Measurements from ENCODE around the gene CHRNA10. TPM values are rescaled to one million over a fixed set of nuclear protein-coding genes. Genes with fewer than 3 reads are reported as not detected.

Gene CHRNA10
- total RNA-seq, 1 experiment from 2014 or later = 1.9 TPM

DNA sequence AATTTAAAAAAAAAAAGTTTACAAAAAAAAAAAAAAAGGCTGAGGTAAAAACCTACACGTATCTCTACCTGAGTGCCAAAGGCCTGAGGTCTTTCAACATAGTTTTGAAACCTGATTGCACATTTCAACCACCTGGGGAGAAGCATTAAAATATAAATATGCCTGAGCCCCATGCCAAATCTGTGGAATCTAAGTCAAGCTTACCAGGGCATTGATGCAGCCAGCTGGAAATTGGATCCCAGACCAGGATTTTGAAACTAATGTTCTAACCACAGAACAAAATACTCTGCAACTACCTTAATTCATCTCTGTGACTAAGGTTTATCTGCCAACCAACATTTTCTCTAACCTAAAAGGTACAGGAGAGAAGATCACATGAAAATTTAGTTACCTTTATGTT is 38.8 kb upstream of the CHRNA10 start:
- Histone ChIP-seq H3K4me2 (no peak overlapping the region), H2AFZ (no peak overlapping the region), H4K20me1 (ENCODE audit: insufficient read depth) (no peaks in the 10 kb centered on the region; the same call in 1 of the 2 replicates), H3K9me3 (ENCODE audit: insufficient read depth, low read depth) (no peaks in the 10 kb centered on the region), H3K4me1 (replicated peaks; ENCODE audit: insufficient read depth) (no peaks in the 10 kb centered on the region), H3K36me3 (ENCODE audit: low read depth) (peaks cover 10% of the 10 kb centered on the region; the same call in 1 of the 2 replicates), H3K27ac (no peak overlapping the region), H3K79me2 (ENCODE audit: low read depth) (no peaks in the 10 kb centered on the region), H3K4me3 (no peak overlapping the region), H3K9me2 (ENCODE audit: insufficient read depth) (no peaks in the 10 kb centered on the region), H3K27me3 (ENCODE audit: insufficient read depth, low read depth) (no peaks in the 10 kb centered on the region), H3F3A (ENCODE audit: insufficient read depth, low read depth) (no peaks in the 10 kb centered on the region; the same call in 1 of the 2 replicates)
- ChIA-PET CTCF (no interaction called here), POLR2A (ENCODE audit: unreplicated experiment) (no interaction called here)
- intact Hi-C loops (cut with micrococcal nuclease; ENCODE audit: unreplicated experiment) = no loop called here
- BruUV-seq (replicated peaks) = no TSS peak
- TF ChIP-seq, protein P1, sequence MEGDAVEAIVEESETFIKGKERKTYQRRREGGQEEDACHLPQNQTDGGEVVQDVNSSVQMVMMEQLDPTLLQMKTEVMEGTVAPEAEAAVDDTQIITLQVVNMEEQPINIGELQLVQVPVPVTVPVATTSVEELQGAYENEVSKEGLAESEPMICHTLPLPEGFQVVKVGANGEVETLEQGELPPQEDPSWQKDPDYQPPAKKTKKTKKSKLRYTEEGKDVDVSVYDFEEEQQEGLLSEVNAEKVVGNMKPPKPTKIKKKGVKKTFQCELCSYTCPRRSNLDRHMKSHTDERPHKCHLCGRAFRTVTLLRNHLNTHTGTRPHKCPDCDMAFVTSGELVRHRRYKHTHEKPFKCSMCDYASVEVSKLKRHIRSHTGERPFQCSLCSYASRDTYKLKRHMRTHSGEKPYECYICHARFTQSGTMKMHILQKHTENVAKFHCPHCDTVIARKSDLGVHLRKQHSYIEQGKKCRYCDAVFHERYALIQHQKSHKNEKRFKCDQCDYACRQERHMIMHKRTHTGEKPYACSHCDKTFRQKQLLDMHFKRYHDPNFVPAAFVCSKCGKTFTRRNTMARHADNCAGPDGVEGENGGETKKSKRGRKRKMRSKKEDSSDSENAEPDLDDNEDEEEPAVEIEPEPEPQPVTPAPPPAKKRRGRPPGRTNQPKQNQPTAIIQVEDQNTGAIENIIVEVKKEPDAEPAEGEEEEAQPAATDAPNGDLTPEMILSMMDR (conservative IDR thresholded peaks at IDR 0.05) = no peak
- TF ChIP-seq EZH2 (IDR thresholded peaks at IDR 0.05; ENCODE audit: low read depth) = no peak
- no peak for DNase-seq

DNA sequence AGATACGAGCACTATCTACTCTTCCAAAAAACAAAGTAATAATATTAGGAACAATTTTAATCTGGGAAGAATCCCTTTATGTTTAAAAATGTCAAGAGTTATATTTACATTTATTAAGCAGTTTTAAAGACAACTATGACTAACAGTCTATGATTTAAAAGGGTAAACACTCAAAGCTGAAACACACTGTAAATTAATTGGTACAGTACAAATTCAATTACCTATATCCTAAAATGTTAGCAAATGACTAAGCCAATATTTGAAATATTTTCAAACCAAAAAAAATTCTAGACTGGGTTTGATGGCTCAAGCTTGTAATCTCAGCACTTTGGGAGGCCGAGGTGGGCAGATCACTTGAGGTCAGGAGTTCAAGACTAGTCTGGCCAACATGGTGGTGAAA is 36.0 kb upstream of the CHRNA10 start:
- Histone ChIP-seq H3K27ac (no peak overlapping the region), H3K9me3 (ENCODE audit: insufficient read depth, low read depth) (no peaks in the 10 kb centered on the region), H2AFZ (no peak overlapping the region), H3K79me2 (ENCODE audit: low read depth) (no peaks in the 10 kb centered on the region), H3K4me2 (no peak overlapping the region), H3K4me3 (no peak overlapping the region), H3K4me1 (replicated peaks; ENCODE audit: insufficient read depth) (no peaks in the 10 kb centered on the region), H3K27me3 (ENCODE audit: insufficient read depth, low read depth) (no peaks in the 10 kb centered on the region), H4K20me1 (ENCODE audit: insufficient read depth) (no peaks in the 10 kb centered on the region; the same call in 1 of the 2 replicates), H3K36me3 (ENCODE audit: low read depth) (peaks cover 15% of the 10 kb centered on the region), H3K9me2 (ENCODE audit: insufficient read depth) (no peaks in the 10 kb centered on the region), H3F3A (ENCODE audit: insufficient read depth, low read depth) (0 out of 2 replicates have a peak, but pooled peaks cover 3% of the 10 kb centered on the region)
- POLR2A ChIA-PET (ENCODE audit: unreplicated experiment) = no interaction called here
- DNase-seq = no peak
- BruUV-seq (replicated peaks) = no TSS peak
- CTCF ChIA-PET = no interaction called here
- intact Hi-C loops (cut with micrococcal nuclease; ENCODE audit: unreplicated experiment) = no loop called here
- no peak for TF ChIP-seq EZH2 (IDR thresholded peaks at IDR 0.05; ENCODE audit: low read depth)
- TF ChIP-seq, protein P1 (conservative IDR thresholded peaks at IDR 0.05) = no peak

DNA sequence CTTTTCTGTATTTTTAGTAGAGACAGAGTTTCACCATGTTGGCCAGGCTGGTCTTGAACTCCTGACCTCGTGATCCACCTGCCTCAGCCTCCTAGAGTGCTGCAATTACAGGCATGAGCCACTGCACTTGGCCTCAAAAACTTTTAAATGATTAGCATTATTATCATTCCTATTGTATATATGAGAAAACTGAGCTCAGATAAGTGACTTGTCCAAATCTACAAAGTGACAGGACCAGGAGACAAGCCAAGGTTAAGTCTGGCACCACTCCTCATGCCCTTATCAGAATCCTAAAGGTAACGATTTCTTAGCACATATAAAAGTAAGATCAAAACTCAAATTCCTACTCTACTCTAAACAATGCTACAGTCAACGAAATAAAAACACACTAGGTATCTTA is 32.2 kb upstream of the CHRNA10 start:
- H3K27me3 ChIP-seq (ENCODE audit: insufficient read depth, low read depth) = no peaks in the 10 kb centered on the region
- H3K4me1 ChIP-seq (replicated peaks; ENCODE audit: insufficient read depth) = no peaks in the 10 kb centered on the region
- no peak overlapping the region for H3K27ac ChIP-seq
- TF ChIP-seq EZH2 (IDR thresholded peaks at IDR 0.05; ENCODE audit: low read depth) = no peak
- TF ChIP-seq, protein P1 (conservative IDR thresholded peaks at IDR 0.05) = no peak
- no peak overlapping the region for H3K4me3 ChIP-seq
- intact Hi-C loops (cut with micrococcal nuclease; ENCODE audit: unreplicated experiment) = no loop called here
- ChIA-PET POLR2A (ENCODE audit: unreplicated experiment) (no interaction called here), CTCF (no interaction called here)
- no peak overlapping the region for H3K4me2 ChIP-seq
- H3K9me2 ChIP-seq (ENCODE audit: insufficient read depth) = no peaks in the 10 kb centered on the region
- DNase-seq = no peak
- no peak overlapping the region for H2AFZ ChIP-seq
- no TSS peak for BruUV-seq (replicated peaks)
- 0 out of 2 replicates have a peak, but pooled peaks cover 3% of the 10 kb centered on the region for H3F3A ChIP-seq (ENCODE audit: insufficient read depth, low read depth)
- H3K9me3 ChIP-seq (ENCODE audit: insufficient read depth, low read depth) = no peaks in the 10 kb centered on the region
- peaks cover 15% of the 10 kb centered on the region for H3K36me3 ChIP-seq (ENCODE audit: low read depth)
- H4K20me1 ChIP-seq (ENCODE audit: insufficient read depth) = no peaks in the 10 kb centered on the region; the same call in 1 of the 2 replicates
- no peaks in the 10 kb centered on the region for H3K79me2 ChIP-seq (ENCODE audit: low read depth)

Data from PC-9 (cell line).